ENCODE data around the gene RNPEP.

RNPEP gene

DNA sequence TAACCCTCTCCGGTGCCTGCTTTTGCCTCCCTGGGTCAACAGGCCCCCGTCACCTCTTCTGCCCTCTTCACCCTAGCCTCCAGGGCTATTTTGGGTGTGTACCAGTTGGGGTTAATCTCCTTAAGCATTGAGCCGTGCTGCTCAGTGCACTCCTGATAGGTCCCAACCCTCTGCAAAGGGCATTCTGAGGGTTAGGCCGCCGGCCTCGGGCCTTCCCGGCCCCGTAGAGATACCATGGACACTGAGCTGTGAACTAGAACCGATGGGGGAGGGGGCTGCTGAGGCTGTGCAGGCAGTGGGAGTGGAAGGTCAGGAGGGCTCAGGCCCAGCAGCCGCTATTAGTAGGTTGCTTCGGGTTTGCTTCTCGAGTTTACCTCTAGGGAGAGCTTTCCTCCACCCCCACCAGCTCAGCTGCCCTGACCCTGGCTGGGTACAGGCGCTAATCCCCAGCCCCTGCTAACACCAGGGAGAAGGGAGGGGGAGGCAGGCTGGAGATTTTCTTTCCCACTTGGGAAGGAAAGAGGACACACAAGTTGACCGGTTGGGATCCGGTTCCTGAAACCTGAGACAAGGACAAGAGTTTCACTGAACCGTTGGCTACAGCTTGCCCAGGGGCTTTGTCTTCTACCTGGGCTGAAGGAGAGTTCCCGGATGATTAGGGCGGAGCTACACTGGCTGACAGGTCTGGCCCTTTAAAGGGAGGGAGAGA lies 40.9 kb upstream of the RNPEP start:
- Histone ChIP-seq H3K9ac (ENCODE audit: low read length) (no peak overlapping the region), H3K4me3 (ENCODE audit: low read depth, low read length, poor library complexity, severe bottlenecking) (no peak overlapping the region)

DNA sequence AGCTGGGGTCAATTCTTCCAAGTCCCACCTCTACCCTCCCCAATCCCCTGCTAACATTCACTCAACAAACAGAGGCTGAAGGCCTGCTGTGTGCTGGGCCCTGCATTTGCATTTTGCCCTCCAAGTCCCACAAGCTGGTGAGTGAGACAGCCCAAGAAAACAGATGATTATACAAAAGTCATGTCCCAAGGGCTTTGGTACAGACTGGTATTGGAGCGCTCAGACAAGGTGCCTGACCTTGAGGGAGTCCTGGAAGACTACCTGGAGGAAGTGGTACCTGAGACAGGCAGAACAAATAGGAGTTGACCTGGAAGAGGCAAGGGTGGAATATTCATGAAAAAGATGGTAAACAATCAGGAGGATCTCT lies 40.3 kb upstream of the RNPEP start:
- Histone ChIP-seq H3K9me3 (ENCODE audit: low read length) (no peaks in the 10 kb centered on the region), H3K79me2 (ENCODE audit: insufficient read depth, low read length) (no peaks in the 10 kb centered on the region), H3K4me1 (ENCODE audit: insufficient read depth, low read length, severe bottlenecking) (no peaks in the 10 kb centered on the region), H4K20me1 (ENCODE audit: insufficient read depth, low read length) (no peaks in the 10 kb centered on the region), H3K9ac (ENCODE audit: low read length) (no peak overlapping the region), H3K27ac (ENCODE audit: low read depth, low read length, poor library complexity, severe bottlenecking) (no peak overlapping the region), H3K9me2 (ENCODE audit: low read depth, low read length) (no peaks in the 10 kb centered on the region), H2AFZ (ENCODE audit: low read length) (no peak overlapping the region), H3K36me3 (ENCODE audit: insufficient read depth, low read length) (no peaks in the 10 kb centered on the region), H3K27me3 (ENCODE audit: insufficient read depth, low read length) (no peaks in the 10 kb centered on the region; the same call in 1 of the 2 replicates), H3K4me3 (ENCODE audit: low read depth, low read length, poor library complexity, severe bottlenecking) (no peak overlapping the region), H3F3A (ENCODE audit: insufficient read depth, low read length) (no peaks in the 10 kb centered on the region), H3K4me2 (ENCODE audit: low read length) (no peak overlapping the region)
- TF ChIP-seq CTCF (IDR thresholded peaks at IDR 0.05; ENCODE audit: low read length) (no peak), EZH2 (IDR thresholded peaks at IDR 0.05; ENCODE audit: borderline replicate concordance, low read length) (no peak)

More for the DNA sequence above, 40.9 kb upstream of the RNPEP start:
- Histone ChIP-seq H3K27me3 (ENCODE audit: insufficient read depth, low read length) (no peaks in the 10 kb centered on the region; the same call in 1 of the 2 replicates), H3K79me2 (ENCODE audit: insufficient read depth, low read length) (no peaks in the 10 kb centered on the region), H3K4me1 (ENCODE audit: insufficient read depth, low read length, severe bottlenecking) (no peaks in the 10 kb centered on the region), H3K9me3 (ENCODE audit: low read length) (no peaks in the 10 kb centered on the region), H3F3A (ENCODE audit: insufficient read depth, low read length) (no peaks in the 10 kb centered on the region), H2AFZ (ENCODE audit: low read length) (no peak overlapping the region), H3K36me3 (ENCODE audit: insufficient read depth, low read length) (no peaks in the 10 kb centered on the region), H4K20me1 (ENCODE audit: insufficient read depth, low read length) (no peaks in the 10 kb centered on the region), H3K4me2 (ENCODE audit: low read length) (no peak overlapping the region), H3K27ac (ENCODE audit: low read depth, low read length, poor library complexity, severe bottlenecking) (no peak overlapping the region), H3K9me2 (ENCODE audit: low read depth, low read length) (no peaks in the 10 kb centered on the region)
- no peak for TF ChIP-seq CTCF (IDR thresholded peaks at IDR 0.05; ENCODE audit: low read length)
- TF ChIP-seq EZH2 (IDR thresholded peaks at IDR 0.05; ENCODE audit: borderline replicate concordance, low read length), result no peak

DNA sequence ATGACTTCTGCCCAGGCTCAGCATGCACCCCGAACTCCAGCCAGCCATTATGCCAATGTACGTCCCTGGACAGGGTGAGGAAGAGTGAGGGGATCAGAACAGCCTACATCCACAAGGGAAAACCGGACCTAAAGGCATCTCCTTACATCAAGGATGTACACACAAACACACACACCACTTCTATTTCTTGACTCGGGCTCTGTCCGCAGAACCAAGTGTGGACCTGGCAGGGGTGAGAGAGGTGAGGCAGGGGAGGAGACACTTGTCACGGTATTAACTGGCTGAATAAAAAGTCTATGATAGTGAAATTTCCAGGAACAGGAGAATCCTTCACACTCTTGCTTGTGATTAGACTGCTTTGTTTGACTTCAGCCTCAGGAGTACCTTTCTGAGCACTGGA lies 38.4 kb upstream of the RNPEP start:
- H3K9me2 ChIP-seq (ENCODE audit: low read depth, low read length), result no peaks in the 10 kb centered on the region
- H3K79me2 ChIP-seq (ENCODE audit: insufficient read depth, low read length), result no peaks in the 10 kb centered on the region
- H3K27ac ChIP-seq (ENCODE audit: low read depth, low read length, poor library complexity, severe bottlenecking), result no peak overlapping the region
- no peak for TF ChIP-seq CTCF (IDR thresholded peaks at IDR 0.05; ENCODE audit: low read length)
- TF ChIP-seq EZH2 (IDR thresholded peaks at IDR 0.05; ENCODE audit: borderline replicate concordance, low read length), result no peak
- no peaks in the 10 kb centered on the region for H3K4me1 ChIP-seq (ENCODE audit: insufficient read depth, low read length, severe bottlenecking)
- H3K9ac ChIP-seq (ENCODE audit: low read length), result no peak overlapping the region
- H3F3A ChIP-seq (ENCODE audit: insufficient read depth, low read length), result no peaks in the 10 kb centered on the region
- H3K36me3 ChIP-seq (ENCODE audit: insufficient read depth, low read length), result no peaks in the 10 kb centered on the region
- H4K20me1 ChIP-seq (ENCODE audit: insufficient read depth, low read length), result no peaks in the 10 kb centered on the region
- H3K4me3 ChIP-seq (ENCODE audit: low read depth, low read length, poor library complexity, severe bottlenecking), result no peak overlapping the region
- no peak overlapping the region for H2AFZ ChIP-seq (ENCODE audit: low read length)
- no peak overlapping the region for H3K4me2 ChIP-seq (ENCODE audit: low read length)
- H3K9me3 ChIP-seq (ENCODE audit: low read length), result no peaks in the 10 kb centered on the region
- no peaks in the 10 kb centered on the region for H3K27me3 ChIP-seq (ENCODE audit: insufficient read depth, low read length)
